Right cardiac atrium (tissue), 5 donors: Measurements from ENCODE around the gene ZNF823. TPM values are rescaled to one million over a fixed set of nuclear protein-coding genes. Genes with fewer than 3 reads are reported as not detected.
A peak's percentile ranks its signal among the peaks of the same experiment; 100 is the strongest.
"Not testable (repeated sequence)": the region's sequence is repeated elsewhere in the genome, so short reads cannot be mapped to it uniquely, and the experiment has no call there.

Experiments used
- ATAC-seq, 2 donors: fragments of 200-7000 bp; cut with Tn5 transposase; one replicate each; pipeline versions ENCODE4 v1.8.0 to v1.9.1; 2020; ENCODE audit warnings: moderate library complexity in 2 of 2, mild to moderate bottlenecking in 1 of 2
- DNase-seq, 3 donors: peaks; one replicate each; pipeline ENCODE4 v3.0.0-alpha.2; 2020
- H3K27ac ChIP-seq: one replicate; pipeline ENCODE4 v1.5.1; 2013; ENCODE audit warnings: mild to moderate bottlenecking, low read length, control low read depth, moderate library complexity
- H3K27me3 ChIP-seq: one replicate; pipeline ENCODE4 v1.6.1; 2013; ENCODE audit not compliant: control insufficient read depth, insufficient read depth
- H3K4me1 ChIP-seq: one replicate; pipeline ENCODE4 v1.6.1; 2013; ENCODE audit warnings: low read length; ENCODE audit not compliant: control insufficient read depth, insufficient read depth
- H3K4me3 ChIP-seq: one replicate; pipeline ENCODE4 v1.5.1; 2013; ENCODE audit warnings: low read length, control low read depth
- H3K9me3 ChIP-seq: one replicate; pipeline ENCODE4 v1.6.1; 2013; ENCODE audit warnings: low read length; ENCODE audit not compliant: control insufficient read depth
- WGBS: extraction: QIAGEN DNeasy Blood & Tissue Kit; methylation state at CpG from one replicate; pipeline ENCODE4 v1.1.7; 2013; 5-methylcytosine and 5-hydroxymethylcytosine counted together
- intact Hi-C, 4 donors: fragments of 100-400 bp; cut with DNase I; formaldehyde crosslinking; loops; one replicate each; pipeline versions ENCODE4 v1.11.0 to v1.14.0; 2022 to 2023
- polyA plus RNA-seq: library from polyadenylated mRNA; stranded (reverse); fragments of 200-250 nt; gene quantifications from one replicate; pipeline ENCODE4 v1.2.3, GENCODE V29; 2013
- total RNA-seq, 4 donors: library from RNA; stranded (reverse); fragmentation: NEBNext Ultra II Directional; extraction: Animal tissue kit (Norgen Biotek cat#: 25700); gene quantifications; one replicate each; pipeline ENCODE4 v1.2.1, GENCODE V29; 2021
- donor health status: healthy with polysubstance abuse.
- donor health status: DM: no; HTN: yes; CAD: no.
- donor health status: DM: no; HTN: no; CAD: no.
- donor health status: DM: no; HTN: yes; CAD: no; lungs with severe emphysema.
- donor health status: DM: yes; HTN: yes; CAD: no.

The ZNF823 gene
- total and polyA plus RNA-seq, 5 donors, result 2.2 to 6.0 (median 4.4) TPM

DNA sequence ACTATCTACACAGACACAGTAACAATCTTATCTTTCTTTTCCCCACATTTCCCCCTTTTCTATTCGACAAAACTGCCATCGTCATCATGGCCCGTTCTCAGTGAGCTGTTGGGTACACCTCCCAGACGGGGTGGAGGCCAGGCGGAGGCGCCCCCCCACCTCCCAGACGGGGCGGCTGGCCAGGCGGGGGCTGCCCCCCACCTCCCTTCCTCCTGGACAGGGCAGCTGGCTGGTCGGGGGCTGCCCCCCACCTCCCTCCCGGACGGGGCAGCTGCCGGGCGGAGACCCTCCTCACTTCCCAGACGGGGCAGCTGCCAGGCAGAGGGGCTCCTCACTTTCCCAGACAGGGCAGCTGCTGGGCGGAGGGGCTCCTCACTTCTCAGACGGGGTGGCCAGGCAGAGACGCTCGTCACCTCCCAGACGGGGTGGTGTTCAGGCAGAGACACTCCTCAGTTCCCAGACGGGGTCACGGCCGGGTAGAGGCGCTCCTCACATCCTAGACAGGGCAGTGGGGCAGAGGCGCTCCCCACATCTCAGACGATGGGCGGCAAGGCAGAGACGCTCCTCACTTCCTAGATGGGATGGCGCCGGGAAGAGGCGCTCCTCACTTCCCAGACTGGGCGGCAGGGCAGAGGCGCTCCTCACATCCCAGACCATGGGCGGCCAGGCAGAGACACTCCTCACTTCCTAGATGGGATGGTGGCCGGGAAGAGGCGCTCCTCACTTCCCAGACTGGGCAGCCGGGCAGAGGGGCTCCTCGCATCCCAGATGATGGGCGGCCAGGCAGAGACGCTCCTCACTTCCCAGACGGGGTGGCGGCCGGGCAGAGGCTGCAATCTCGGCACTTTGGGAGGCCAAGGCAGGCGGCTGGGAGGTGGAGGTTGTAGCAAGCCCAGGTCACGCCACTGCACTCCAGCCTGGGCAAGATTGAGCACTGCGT lies 61.8 kb downstream of the ZNF823 start:
- not testable (repeated sequence) for H3K27ac ChIP-seq, ATAC-seq, H3K4me1 ChIP-seq, H3K4me3 ChIP-seq, DNase-seq, H3K27me3 ChIP-seq, H3K9me3 ChIP-seq
- WGBS, result 94% methylated on average over 42 of the region's 47 CpGs
- intact Hi-C loops, result loop anchor here in 1 of 4 donors (10.0 kb wide), 1 partner anchor 108 kb away; no protein-coding TSS in a partner anchor

- peaks cover 3% of the 10 kb centered on the region for H3K9me3 ChIP-seq
- no peak for ATAC-seq
- 96% methylated on average over 6 of the region's 6 CpGs for WGBS
- no peak overlapping the region for H3K27ac ChIP-seq
- no peak overlapping the region for H3K4me3 ChIP-seq
- H3K4me1 ChIP-seq, result no peaks in the 10 kb centered on the region
- no peak for DNase-seq
- intact Hi-C loops, result loop anchor here in 1 of 4 donors (10.0 kb wide), 1 partner anchor 109 kb away; no protein-coding TSS in a partner anchor
- H3K27me3 ChIP-seq, result no peaks in the 10 kb centered on the region
Measured at GRCh38 chr19:11675569-11675968, 63.2 kb downstream of the ZNF823 start.

DNA sequence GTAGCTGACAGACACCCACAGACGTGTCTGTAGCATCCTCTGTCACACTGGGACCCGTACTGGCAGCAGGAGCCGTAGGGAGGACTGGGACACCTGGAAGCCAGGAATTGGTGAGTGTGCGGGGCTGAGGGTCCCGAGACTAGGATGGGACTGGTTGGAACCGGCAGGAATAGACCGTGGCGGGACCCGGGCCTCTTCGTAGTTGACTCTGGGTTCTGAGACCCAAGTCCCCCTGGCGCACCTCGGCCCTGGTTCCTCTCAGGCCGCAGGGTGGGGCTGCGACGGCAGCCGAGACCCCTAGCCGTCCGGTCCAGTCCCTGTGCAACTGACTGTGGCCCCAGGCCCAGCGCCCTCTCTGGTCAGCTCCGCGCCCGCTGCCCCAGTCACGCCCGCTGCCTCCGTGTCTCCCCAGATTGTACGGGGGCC lies 64.7 kb downstream of the ZNF823 start:
- H3K27ac ChIP-seq, result no peak overlapping the region
- DNase-seq, result peak in 2 of 3 donors; percentile 16 to 64
- intact Hi-C loops, result loop anchor here in 1 of 4 donors (10.0 kb wide), 1 partner anchor 111 kb away; no protein-coding TSS in a partner anchor

DNA sequence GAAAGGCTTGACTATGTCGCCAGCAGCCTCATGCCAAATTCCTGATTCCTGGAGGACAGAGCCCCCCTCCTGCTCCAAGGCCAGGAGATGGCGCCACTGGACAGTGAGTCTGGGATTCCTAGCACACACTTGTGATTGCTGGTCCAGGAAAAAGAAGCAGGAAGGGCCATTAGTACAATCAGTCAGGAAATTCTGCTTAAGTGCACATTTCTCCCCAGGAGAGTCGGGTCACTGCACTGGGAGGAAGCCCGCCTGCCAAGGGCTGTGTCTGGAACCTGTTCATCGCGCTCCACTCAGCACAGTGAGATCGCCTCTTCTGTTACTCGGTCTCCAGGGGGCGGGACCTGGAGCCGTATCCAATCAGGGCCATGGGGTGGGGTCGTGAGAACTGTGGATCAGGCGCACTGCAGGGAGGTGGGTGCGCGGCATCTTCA lies 65.1 kb downstream of the ZNF823 start:
- intact Hi-C loops, result loop anchor here in 1 of 4 donors (10.0 kb wide), 1 partner anchor 111 kb away; no protein-coding TSS in a partner anchor
- DNase-seq, result peak; percentile 80 to 90 (median 89)
- 4% methylated on average over 14 of the region's 14 CpGs for WGBS
- no peaks in the 10 kb centered on the region for H3K4me1 ChIP-seq
- H3K4me3 ChIP-seq, result peak overlapping the region; percentile 43
- no peak overlapping the region for H3K27ac ChIP-seq
- no peaks in the 10 kb centered on the region for H3K9me3 ChIP-seq
- ATAC-seq, result peak; percentile 95 to 98
- no peaks in the 10 kb centered on the region for H3K27me3 ChIP-seq

More for the DNA sequence above, 64.7 kb downstream of the ZNF823 start:
- Histone ChIP-seq H3K4me1 (no peaks in the 10 kb centered on the region), H3K27me3 (no peaks in the 10 kb centered on the region), H3K9me3 (no peaks in the 10 kb centered on the region), H3K4me3 (peak overlapping the region; percentile 43)
- 13% methylated on average over 26 of the region's 26 CpGs for WGBS
- ATAC-seq, result peak; percentile 53 to 69

Other genes starting within 250 kb of the ZNF823 start
- 1 to 10 TPM; 3.1 to 5.4 (median 4.4) TPM for gene ZNF653, start 233.1 kb downstream of the ZNF823 start, total RNA-seq
- 4.5 TPM for gene ZNF653, start 233.1 kb downstream of the ZNF823 start, polyA plus RNA-seq
- 100 to 1,000 TPM in 2 of 4 donors, 10 to 100 TPM in 2; 88.1 to 126 (median 105) TPM for gene ECSIT, start 209.8 kb downstream of the ZNF823 start, total RNA-seq
- gene ECSIT, start 209.8 kb downstream of the ZNF823 start, polyA plus RNA-seq, result 133 TPM
- 100 to 1,000 TPM; 150 to 246 (median 173) TPM for gene CNN1, start 200.1 kb downstream of the ZNF823 start, total RNA-seq
- 298 TPM for gene CNN1, start 200.1 kb downstream of the ZNF823 start, polyA plus RNA-seq
- gene ELOF1, start 179.7 kb downstream of the ZNF823 start, total RNA-seq, result 10 to 100 TPM; 35.2 to 47.4 (median 41.0) TPM
- 54.9 TPM for gene ELOF1, start 179.7 kb downstream of the ZNF823 start, polyA plus RNA-seq
- 1 to 10 TPM; 2.9 to 8.4 (median 6.1) TPM for gene ACP5, start 161.3 kb downstream of the ZNF823 start, total RNA-seq
- 3.8 TPM for gene ACP5, start 161.3 kb downstream of the ZNF823 start, polyA plus RNA-seq
- 1 to 10 TPM; 6.4 to 7.3 (median 7.0) TPM for gene ZNF627, start 141.5 kb downstream of the ZNF823 start, total RNA-seq
- 4.2 TPM for gene ZNF627, start 141.5 kb downstream of the ZNF823 start, polyA plus RNA-seq
- 1 to 10 TPM; 5.6 to 6.8 (median 6.7) TPM for gene ZNF441, start 28.1 kb upstream of the ZNF823 start, total RNA-seq
- gene ZNF441, start 28.1 kb upstream of the ZNF823 start, polyA plus RNA-seq, result 3.0 TPM
- 1 to 10 TPM; 3.1 to 3.8 (median 3.4) TPM for gene ZNF491, start 59.6 kb upstream of the ZNF823 start, total RNA-seq
- gene ZNF491, start 59.6 kb upstream of the ZNF823 start, polyA plus RNA-seq, result 2.2 TPM
- gene ZNF440, start 75.3 kb upstream of the ZNF823 start, total RNA-seq, result 1 to 10 TPM; 4.9 to 7.5 (median 6.2) TPM
- gene ZNF440, start 75.3 kb upstream of the ZNF823 start, polyA plus RNA-seq, result 4.0 TPM
- 1 to 10 TPM; 4.7 to 5.5 (median 5.4) TPM for gene ZNF439, start 109.8 kb upstream of the ZNF823 start, total RNA-seq
- 4.7 TPM for gene ZNF439, start 109.8 kb upstream of the ZNF823 start, polyA plus RNA-seq
- gene ZNF69, start 148.8 kb upstream of the ZNF823 start, total RNA-seq, result 1 to 10 TPM; 4.6 to 6.1 (median 5.8) TPM
- 3.8 TPM for gene ZNF69, start 148.8 kb upstream of the ZNF823 start, polyA plus RNA-seq
- 1 to 10 TPM; 4.6 to 6.2 (median 5.1) TPM for gene ZNF700, start 186.2 kb upstream of the ZNF823 start, total RNA-seq
- 3.3 TPM for gene ZNF700, start 186.2 kb upstream of the ZNF823 start, polyA plus RNA-seq
- 1 to 10 TPM; 1.8 to 5.9 (median 3.7) TPM for gene ZNF763, start 226.1 kb upstream of the ZNF823 start, total RNA-seq
- gene ZNF763, start 226.1 kb upstream of the ZNF823 start, polyA plus RNA-seq, result 2.8 TPM